ENCODE measurements around the gene CCNH. TPM values are rescaled to one million over a fixed set of nuclear protein-coding genes. Genes with fewer than 3 reads are reported as not detected.

CCNH gene
- total RNA-seq, 3 donors from 2014 or later (not counting 1 experiment from before 2014, with no cell fraction given) = 171 to 305 (median 268) TPM

DNA sequence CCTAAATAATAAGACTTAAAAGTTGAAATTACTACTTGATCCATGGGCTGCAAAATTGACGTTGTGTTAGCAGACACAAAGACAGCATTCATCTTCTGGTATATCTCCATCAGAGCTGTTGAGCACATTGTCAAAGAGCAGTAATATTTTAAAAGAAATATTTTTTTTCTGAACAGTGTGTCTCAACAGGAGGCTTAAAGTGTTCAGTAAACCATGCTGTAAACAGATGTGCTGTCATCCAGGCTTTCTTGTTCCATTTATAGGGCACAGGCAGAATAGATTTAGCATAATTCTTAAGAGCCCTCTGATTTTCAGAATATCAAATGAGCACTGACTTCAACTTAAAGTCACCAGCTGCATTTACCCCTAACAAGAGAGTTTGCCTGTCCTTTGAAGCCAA lies 29.7 kb upstream of the CCNH start:
- no peaks in the 10 kb centered on the region for H3K36me3 Mint-ChIP-seq
- H3K27ac Mint-ChIP-seq = no peak overlapping the region
- H3K4me3 ChIP-seq (ENCODE audit: low read length) = no peak overlapping the region
- H3K4me1 Mint-ChIP-seq = no peaks in the 10 kb centered on the region
- no peaks in the 10 kb centered on the region for H3K27me3 ChIP-seq (ENCODE audit: control insufficient read depth, insufficient read depth, low read length)
- DNase-seq (no peak), ATAC-seq (no peak)
- no peak overlapping the region for H3K27ac ChIP-seq (ENCODE audit: low read length)
- intact Hi-C loops (cut with micrococcal nuclease) = no loop called here
- no peak overlapping the region for H3K4me3 Mint-ChIP-seq
- no peaks in the 10 kb centered on the region for H3K36me3 ChIP-seq (ENCODE audit: control insufficient read depth, insufficient read depth, low read length)
- H3K4me1 ChIP-seq (ENCODE audit: control insufficient read depth, insufficient read depth, low read length) = no peaks in the 10 kb centered on the region
- H3K9me3 ChIP-seq (ENCODE audit: control insufficient read depth, insufficient read depth, low read length) = no peaks in the 10 kb centered on the region
- TF ChIP-seq, protein P1, sequence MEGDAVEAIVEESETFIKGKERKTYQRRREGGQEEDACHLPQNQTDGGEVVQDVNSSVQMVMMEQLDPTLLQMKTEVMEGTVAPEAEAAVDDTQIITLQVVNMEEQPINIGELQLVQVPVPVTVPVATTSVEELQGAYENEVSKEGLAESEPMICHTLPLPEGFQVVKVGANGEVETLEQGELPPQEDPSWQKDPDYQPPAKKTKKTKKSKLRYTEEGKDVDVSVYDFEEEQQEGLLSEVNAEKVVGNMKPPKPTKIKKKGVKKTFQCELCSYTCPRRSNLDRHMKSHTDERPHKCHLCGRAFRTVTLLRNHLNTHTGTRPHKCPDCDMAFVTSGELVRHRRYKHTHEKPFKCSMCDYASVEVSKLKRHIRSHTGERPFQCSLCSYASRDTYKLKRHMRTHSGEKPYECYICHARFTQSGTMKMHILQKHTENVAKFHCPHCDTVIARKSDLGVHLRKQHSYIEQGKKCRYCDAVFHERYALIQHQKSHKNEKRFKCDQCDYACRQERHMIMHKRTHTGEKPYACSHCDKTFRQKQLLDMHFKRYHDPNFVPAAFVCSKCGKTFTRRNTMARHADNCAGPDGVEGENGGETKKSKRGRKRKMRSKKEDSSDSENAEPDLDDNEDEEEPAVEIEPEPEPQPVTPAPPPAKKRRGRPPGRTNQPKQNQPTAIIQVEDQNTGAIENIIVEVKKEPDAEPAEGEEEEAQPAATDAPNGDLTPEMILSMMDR (IDR thresholded peaks at IDR 0.05) = no peak
- H3K27me3 Mint-ChIP-seq (ENCODE audit: low read depth in 2 of 2) = peaks cover 24 to 29% of the 10 kb centered on the region in 2 donors
- 100% methylated on average over 1 of the region's 1 CpG for WGBS (ENCODE audit: insufficient coverage)
- H3K9me3 Mint-ChIP-seq = no peaks in the 10 kb centered on the region

DNA sequence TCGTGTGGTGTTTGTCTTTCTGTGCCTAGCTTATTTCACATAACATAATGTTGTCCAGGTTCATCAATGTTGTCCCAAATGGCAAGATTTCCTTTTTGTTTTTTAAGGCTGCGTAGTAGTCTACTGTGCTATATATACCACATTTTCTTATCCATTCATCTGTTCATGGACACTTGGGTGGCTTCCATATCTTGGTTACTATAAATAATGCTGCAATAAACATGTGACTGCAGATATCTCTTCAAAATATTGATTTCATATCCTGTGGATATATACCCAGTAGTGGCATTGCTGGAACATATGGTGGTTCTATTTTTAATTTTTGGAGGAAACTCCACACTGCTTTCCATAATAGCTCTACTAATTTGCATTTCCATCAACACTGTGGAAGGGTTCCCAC lies 25.5 kb upstream of the CCNH start:
- no peak for DNase-seq
- WGBS (ENCODE audit: insufficient coverage) = 92% methylated on average over 2 of the region's 2 CpGs
- no peaks in the 10 kb centered on the region for H3K4me1 Mint-ChIP-seq

DNA sequence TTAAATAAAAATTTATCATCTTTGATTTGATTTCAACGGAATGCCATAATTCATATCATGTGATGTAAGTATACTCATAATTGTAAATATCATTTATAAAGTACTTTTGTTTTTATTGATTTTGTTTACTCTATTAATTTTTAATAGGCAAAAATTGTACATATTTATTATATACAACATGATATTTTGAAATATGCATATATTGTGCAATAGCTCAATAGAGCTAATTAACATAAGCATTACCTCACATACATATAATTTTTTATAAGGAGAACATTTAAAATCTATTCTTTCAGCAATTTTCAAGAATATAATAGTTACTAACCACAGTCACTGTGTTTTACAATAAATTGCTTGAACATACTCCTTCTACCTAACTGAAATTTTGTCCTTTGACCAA lies 25.0 kb upstream of the CCNH start:
- Histone ChIP-seq H3K36me3 (ENCODE audit: control insufficient read depth, insufficient read depth, low read length) (no peaks in the 10 kb centered on the region), H3K27ac (ENCODE audit: low read length) (no peak overlapping the region), H3K27me3 (ENCODE audit: control insufficient read depth, insufficient read depth, low read length) (no peaks in the 10 kb centered on the region), H3K9me3 (ENCODE audit: control insufficient read depth, insufficient read depth, low read length) (no peaks in the 10 kb centered on the region), H3K4me1 (ENCODE audit: control insufficient read depth, insufficient read depth, low read length) (no peaks in the 10 kb centered on the region), H3K4me3 (ENCODE audit: low read length) (no peak overlapping the region)
- Mint-ChIP-seq H3K9me3 (no peaks in the 10 kb centered on the region), H3K27me3 (ENCODE audit: low read depth in 2 of 2) (peaks cover 14 to 28% of the 10 kb centered on the region in 2 donors), H3K4me3 (no peak overlapping the region), H3K27ac (no peak overlapping the region), H3K4me1 (no peaks in the 10 kb centered on the region), H3K36me3 (no peaks in the 10 kb centered on the region)
- no peak for ATAC-seq
- no CpG with 5 or more reads among the region's 1 CpG for WGBS (ENCODE audit: insufficient coverage)
- intact Hi-C loops (cut with micrococcal nuclease) = loop anchor here (10.0 kb wide), 1 partner anchor 1257 kb away; no protein-coding TSS in a partner anchor
- TF ChIP-seq, protein P1 (IDR thresholded peaks at IDR 0.05) = no peak
- no peak for DNase-seq

More for the DNA sequence above, 25.5 kb upstream of the CCNH start:
- Mint-ChIP-seq H3K27me3 (ENCODE audit: low read depth in 2 of 2) (peaks cover 19 to 33% of the 10 kb centered on the region in 2 donors), H3K4me3 (no peak overlapping the region), H3K36me3 (no peaks in the 10 kb centered on the region), H3K9me3 (no peaks in the 10 kb centered on the region), H3K27ac (no peak overlapping the region)
- TF ChIP-seq, protein P1 (IDR thresholded peaks at IDR 0.05) = no peak
- ATAC-seq = no peak
- intact Hi-C loops (cut with micrococcal nuclease) = loop anchor here (10.0 kb wide), 1 partner anchor 1257 kb away; no protein-coding TSS in a partner anchor
- Histone ChIP-seq H3K4me3 (ENCODE audit: low read length) (no peak overlapping the region), H3K36me3 (ENCODE audit: control insufficient read depth, insufficient read depth, low read length) (no peaks in the 10 kb centered on the region), H3K27me3 (ENCODE audit: control insufficient read depth, insufficient read depth, low read length) (no peaks in the 10 kb centered on the region), H3K27ac (ENCODE audit: low read length) (no peak overlapping the region), H3K9me3 (ENCODE audit: control insufficient read depth, insufficient read depth, low read length) (no peaks in the 10 kb centered on the region), H3K4me1 (ENCODE audit: control insufficient read depth, insufficient read depth, low read length) (no peaks in the 10 kb centered on the region)

DNA sequence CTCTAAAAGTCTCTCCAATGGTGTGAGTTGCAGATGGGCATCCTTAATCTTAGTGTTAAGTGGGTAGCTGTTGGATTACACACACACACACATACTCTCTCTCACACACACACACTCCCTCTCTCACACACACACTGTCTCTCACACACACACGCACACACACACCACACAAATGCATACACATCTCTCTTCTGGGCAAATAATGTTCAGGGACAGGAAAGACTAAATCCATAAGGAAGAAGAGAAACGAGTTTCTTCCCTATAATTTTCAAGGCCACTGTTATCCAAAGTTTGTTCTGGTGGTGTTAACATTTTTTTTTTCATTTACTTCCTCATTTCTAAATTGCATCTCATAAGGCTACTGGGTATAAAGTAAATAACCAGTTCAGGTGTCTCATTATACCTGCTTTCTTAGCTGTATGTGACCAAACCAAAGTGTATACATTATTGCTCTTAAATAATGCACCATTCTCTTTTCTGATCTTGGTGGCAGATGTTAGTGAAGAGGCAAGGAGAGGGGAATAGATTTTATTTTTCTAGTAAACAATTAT lies 22.5 kb upstream of the CCNH start:
- Mint-ChIP-seq H3K27me3 (ENCODE audit: low read depth in 2 of 2) (peaks cover 19 to 36% of the 10 kb centered on the region in 2 donors), H3K4me3 (no peak overlapping the region), H3K4me1 (no peaks in the 10 kb centered on the region), H3K9me3 (no peaks in the 10 kb centered on the region), H3K27ac (no peak overlapping the region), H3K36me3 (no peaks in the 10 kb centered on the region)
- TF ChIP-seq, protein P1 (IDR thresholded peaks at IDR 0.05) = no peak
- DNase-seq = no peak
- H3K36me3 ChIP-seq (ENCODE audit: control insufficient read depth, insufficient read depth, low read length) = no peaks in the 10 kb centered on the region
- intact Hi-C loops (cut with micrococcal nuclease) = loop anchor here (10.0 kb wide), 1 partner anchor 1260 kb away; no protein-coding TSS in a partner anchor
- H3K4me1 ChIP-seq (ENCODE audit: control insufficient read depth, insufficient read depth, low read length) = no peaks in the 10 kb centered on the region
- no peak overlapping the region for H3K4me3 ChIP-seq (ENCODE audit: low read length)
- H3K27ac ChIP-seq (ENCODE audit: low read length) = no peak overlapping the region
- WGBS (ENCODE audit: insufficient coverage) = 100% methylated on average over 1 of the region's 2 CpGs
- no peaks in the 10 kb centered on the region for H3K27me3 ChIP-seq (ENCODE audit: control insufficient read depth, insufficient read depth, low read length)
- H3K9me3 ChIP-seq (ENCODE audit: control insufficient read depth, insufficient read depth, low read length) = no peaks in the 10 kb centered on the region
- ATAC-seq = no peak

Data from natural killer cell (primary cell).